NCI-H748 (cell line): Measurements from ENCODE around the gene KIAA0232.
"Not testable (repeated sequence)": the region's sequence is repeated elsewhere in the genome, so short reads cannot be mapped to it uniquely, and the experiment has no call there.

Experiments used
- DNase-seq: peaks from one replicate; lab custom pipeline; 2025; ENCODE audit not compliant: unreplicated experiment; lab: John Stamatoyannopoulos, UW

The KIAA0232 gene

DNA sequence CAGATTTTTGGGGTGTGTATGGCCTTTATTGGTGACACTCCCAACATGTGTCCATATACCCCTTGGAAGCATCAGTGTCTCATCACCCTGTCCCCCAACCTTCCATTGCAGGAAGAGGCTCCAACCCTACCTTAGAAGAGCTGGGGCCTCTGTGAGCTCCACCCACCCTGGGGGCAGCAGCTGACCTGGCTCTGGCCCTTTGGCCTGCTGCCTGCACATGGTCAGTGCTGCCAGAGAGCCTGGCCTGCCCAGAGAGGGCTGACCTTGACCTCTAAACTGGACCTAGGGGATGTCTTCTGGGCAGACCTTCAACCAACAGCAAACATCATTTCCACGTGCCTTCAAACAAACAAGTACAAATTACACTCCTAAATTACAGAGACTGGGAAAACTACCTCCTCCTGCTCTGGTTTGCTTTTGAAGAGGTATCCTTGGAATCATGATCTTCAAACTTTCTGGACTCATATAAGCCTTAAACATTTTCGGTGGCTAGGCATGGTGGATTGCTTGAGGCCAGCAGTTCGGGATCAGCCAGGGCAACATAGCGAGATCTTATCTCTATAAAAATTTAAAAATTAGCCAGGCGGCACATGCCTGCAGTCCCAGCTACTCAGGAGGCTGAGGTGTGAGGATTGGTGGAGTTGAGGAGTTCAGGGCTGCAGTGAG lies 27.3 kb upstream of the KIAA0232 start:
- DNase-seq, result no peak

DNA sequence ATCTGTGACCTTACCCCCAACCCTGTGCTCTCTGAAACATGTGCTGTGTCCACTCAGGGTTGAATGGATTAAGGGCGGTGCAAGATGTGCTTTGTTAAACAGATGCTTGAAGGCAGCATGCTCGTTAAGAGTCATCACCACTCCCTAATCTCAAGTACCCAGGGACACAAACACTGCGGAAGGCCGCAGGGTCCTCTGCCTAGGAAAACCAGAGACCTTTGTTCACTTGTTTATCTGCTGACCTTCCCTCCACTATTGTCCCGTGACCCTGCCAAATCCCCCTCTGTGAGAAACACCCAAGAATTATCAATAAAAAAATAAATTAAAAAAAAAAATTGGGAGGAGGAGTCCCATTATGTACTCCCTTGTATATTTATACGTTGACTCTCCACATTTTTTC lies 26.2 kb upstream of the KIAA0232 start:
- not testable (repeated sequence) for DNase-seq

DNA sequence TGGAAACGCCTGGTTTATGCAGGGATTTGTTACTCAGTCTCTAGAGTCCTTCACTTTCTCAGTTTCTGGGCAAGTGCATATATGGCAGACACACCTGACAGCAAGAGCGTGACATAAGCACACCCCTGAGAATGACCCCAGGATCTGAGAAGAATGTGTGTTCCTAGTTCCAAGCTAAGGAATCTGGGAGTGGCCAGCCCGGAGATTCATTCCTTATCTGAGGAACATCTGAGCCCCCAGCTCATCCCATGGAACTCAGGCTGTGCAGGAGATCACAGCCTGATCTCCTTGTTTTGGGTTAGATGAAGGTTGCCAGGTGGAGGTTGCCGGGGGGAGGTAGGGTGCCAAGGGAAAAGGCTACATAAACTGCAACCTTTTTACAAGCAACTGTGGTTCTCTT lies 23.8 kb upstream of the KIAA0232 start:
- no peak for DNase-seq

DNA sequence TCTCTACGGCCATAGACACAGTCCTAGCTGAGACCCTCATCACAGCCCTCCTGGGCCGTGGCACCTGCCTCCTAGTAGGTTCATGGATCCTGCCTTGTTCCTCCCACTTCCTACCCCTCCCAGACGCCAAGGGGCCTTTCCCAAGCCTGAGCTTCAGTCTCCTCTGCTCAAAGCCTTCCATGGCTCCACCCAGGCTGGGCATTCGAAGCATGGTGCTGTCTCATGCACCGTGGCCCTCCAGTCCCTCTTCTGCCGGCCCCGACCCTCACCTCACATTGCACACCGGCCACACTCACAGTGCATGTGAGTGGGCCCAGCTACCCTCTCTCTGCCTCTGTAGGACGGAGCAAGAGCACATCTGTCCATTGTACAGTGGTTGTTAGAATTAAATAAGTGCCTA lies 21.7 kb upstream of the KIAA0232 start:
- no peak for DNase-seq

DNA sequence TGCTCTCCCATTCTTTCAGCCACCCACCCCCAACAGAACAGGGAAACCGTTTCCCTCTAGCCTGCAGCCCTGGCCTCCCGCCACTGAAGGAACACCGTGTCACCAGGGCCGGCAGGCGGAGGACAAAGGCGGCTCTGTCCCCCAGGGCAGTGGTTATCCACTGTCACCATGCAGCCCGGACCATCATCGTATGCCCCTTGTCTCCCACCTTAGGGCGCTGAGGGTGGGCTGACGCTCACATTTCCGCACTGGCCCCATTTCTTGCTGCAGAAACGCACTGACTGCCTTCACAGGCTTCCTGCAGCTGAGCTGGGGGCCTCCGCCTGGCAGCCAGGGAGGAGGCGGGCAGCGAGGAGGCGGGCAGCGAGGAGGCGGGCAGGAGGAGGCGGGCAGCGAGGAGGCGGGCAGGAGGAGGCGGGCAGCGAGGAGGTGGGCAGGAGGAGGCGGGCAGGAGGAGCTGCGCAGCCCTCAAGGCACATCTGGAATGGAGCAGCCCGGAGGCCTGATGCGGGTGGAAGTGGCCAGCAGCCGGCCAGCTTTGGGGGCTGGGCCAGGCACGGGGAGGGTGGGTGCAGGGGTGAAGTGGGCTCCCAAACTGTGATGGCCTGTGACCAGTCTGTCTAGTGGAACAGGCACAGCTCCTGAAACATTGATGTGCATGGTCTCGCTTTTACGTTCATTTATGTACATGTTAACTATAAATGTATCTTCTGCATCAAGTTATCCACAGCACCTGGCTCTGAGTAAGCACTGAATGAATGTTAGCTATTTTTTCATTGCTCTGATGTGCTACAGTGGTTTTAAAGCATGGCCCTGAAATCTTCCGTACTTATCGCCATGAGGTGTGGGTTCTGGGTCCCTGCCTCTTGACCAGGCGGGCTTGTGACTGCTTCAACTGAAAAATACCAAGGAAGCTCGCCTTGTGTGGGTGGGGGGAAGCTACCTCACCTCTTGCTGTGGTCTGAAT lies 20.6 kb upstream of the KIAA0232 start:
- DNase-seq, result no peak

DNA sequence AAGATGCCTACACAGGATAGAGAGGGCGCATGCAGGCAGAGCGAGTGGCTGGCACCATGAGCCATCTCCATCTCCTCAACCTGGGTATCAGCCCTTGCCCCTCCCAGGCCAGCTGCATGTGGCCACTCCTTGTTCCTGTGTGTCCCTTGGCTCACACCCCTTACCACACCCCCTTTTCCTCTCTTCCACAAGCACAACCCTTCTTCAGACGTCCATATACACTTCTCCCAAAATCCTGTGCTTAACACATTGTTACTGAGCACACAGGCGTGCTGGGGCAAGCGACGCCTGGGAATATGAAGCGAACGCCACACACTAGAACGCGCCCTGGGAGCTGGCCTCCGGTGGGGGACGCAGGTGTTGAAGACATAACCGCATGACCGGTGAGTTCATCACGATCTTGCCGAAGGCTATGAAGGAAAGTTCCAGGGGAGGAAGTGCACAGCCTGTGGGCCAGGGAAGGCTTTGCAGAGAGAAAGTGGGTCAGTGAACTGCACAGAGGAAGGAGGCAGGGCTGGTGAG lies 19.1 kb upstream of the KIAA0232 start:
- no peak for DNase-seq

DNA sequence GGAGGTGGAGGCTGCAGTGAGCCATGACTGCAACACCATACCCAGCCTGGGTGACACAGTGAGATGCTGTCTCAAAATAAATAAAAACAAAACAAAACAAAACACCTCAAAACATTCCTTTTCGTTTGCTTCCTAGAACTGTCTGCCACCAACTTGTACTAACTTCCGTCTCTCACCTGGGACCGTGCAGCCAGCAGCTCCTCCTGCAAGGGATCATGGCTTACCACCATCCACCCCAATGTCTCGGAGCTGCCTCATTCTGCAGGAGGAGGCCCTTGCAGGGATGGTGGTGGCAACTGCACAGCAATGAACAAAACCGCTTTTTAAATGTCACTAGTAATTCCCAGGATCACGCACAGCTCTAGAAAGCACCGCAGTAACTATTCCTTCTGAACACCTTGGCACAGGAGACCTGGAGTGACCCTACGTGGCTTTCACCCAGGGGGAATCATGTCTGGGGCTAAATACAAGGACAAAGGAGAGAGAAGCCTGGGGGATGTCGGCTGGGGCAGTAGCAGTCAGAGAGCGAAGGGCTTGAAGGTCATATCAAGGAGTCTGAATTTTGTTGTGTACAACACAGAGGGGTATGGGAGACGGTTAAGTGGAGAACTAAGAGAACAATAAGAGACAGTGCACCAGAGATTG lies 17.4 kb upstream of the KIAA0232 start:
- no peak for DNase-seq

DNA sequence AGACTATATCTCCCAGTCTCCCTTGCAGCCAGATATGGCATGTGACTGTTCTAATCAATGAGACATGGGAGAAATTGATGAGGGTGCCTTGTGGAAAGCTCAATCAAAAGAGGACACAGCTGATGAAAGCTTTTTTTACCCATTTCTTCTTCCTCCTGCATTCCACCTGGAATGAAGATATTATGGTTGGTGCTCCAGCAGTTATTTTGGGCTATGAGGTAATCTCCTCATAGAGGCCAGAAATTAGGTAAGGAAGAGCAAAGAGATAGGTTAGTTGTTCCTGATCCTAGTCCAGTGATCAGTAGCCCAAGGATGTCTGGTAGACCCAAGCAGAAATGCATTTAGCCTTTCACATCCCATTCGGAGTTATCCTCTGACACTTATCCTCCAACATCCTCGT lies 16.8 kb upstream of the KIAA0232 start:
- no peak for DNase-seq

DNA sequence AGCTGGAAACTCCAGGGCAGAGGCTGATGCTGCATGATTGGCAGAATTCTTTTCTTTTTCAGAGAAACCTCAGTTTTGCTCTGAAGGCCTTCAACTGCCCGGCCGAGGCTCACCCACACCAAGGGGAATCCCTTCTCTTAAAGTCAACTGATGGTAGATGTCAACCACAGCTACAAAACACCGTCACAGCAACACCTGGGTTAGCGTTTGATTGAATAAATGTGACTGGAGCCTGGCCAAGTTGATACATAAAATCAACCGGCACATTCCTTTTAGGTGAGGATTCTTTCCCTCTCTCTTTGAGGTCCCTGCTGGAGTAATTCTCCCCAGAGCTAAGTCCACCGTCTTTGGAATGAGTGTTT lies 15.2 kb upstream of the KIAA0232 start:
- DNase-seq, result no peak

DNA sequence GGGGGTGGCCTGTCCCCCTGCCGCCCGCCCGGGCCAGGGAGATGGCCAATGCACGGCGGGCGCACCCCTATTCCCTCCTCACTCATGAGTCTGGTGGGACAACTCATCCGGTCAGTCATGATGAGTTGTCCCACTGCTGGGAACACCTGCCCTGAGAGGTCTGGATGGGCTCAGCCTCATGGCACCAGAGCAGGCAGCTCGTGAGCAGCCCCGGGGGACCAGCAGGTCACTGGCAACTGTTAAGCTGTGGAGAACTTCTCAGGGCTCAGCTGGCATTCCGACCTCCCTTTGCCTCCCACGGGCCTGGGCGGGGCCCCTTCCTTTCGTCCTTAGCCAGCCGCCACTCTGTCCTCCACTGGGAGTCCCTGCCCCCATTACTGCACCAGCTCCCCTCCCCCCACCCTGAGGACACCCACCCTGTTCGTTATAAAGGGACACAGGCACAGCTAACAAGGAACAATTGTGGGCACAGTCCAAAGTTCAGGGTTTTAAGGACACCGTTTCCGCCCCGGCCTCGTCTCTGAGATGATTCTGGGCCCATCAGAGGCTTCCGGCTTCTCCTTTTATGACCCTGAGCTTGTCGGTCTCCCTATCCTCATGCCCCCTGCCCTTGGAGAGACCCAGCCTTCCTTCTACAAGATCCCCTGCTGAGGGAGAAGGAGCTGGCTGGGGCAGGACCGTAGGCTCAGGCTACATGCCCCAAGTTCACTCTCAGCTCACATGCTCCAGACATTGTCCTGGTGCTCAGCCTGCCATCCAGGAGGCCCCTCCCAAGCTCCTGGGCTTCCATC lies 14.6 kb upstream of the KIAA0232 start:
- DNase-seq, result no peak

DNA sequence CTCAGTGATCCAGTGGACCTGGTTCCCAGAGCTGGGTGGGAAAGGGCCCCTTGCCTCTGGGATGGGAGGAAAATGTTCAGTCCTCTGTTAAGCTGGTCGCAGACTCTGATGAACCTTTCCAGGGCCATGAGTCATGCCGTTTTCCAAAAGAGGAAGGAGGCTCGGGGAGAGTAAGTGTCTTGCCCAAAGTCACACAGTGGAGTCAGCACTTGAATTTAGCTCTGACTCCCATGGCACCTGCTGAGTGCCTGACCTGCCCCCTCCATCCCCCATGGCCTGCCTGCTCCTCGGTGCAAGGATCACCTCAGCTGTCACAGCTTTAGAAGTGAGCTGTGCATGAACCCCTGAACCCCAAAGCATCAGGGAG lies 14.0 kb upstream of the KIAA0232 start:
- no peak for DNase-seq

DNA sequence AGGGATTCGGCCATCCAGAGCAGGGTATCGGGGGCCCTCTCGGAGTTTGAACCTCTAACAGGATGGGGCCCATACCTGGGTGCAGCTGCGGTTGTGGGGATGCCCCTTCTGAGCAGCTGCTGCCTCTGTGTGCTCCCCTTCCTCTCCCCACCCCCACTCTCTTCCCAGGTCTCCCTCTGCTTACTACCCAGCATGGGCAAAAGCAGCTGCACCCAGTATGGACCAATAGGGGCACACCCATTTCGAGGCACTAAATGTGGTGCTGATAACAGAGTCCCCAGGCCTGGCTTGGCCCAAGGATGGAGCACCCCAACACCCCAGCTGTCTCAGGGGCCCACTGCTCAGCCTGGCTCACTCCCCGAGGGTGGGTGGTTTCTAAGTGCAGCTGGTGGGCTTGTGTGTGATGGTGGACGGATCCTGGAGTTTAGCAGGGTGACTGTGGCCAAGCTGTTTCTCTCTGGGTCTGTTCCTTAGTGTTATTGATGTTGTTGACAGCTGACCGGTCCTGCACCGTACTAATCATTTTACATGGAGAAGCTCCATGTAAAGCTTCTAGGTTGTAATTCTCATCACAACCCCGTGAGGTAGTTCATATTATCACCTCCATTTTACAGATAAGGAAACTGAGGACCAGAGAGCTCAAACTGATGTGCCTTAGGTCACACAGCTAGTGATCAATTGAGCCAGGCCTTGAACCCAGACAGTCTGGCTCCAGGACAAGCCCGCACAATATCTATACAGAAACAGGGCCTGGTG lies 13.1 kb upstream of the KIAA0232 start:
- no peak for DNase-seq

DNA sequence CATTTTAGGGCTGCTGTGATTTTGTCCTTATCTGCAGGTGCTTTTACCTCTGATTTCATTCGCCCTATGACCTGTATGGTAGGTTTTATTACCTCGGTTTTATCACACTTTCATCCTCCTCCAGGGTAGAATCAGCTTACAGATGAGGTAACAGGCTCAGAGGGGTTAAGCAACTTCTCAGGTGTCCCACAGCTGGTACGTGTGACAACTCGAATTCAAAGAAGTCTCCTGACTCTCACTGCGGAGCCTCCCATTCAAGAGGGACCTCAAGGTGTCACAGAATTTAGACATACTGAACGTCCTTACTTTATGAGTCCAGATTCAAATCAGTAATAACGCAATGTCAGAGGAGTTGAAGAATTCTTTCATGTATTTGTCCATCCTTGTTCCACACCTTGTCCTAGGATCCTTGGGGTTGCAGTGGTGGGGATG lies 12.5 kb upstream of the KIAA0232 start:
- DNase-seq, result no peak

DNA sequence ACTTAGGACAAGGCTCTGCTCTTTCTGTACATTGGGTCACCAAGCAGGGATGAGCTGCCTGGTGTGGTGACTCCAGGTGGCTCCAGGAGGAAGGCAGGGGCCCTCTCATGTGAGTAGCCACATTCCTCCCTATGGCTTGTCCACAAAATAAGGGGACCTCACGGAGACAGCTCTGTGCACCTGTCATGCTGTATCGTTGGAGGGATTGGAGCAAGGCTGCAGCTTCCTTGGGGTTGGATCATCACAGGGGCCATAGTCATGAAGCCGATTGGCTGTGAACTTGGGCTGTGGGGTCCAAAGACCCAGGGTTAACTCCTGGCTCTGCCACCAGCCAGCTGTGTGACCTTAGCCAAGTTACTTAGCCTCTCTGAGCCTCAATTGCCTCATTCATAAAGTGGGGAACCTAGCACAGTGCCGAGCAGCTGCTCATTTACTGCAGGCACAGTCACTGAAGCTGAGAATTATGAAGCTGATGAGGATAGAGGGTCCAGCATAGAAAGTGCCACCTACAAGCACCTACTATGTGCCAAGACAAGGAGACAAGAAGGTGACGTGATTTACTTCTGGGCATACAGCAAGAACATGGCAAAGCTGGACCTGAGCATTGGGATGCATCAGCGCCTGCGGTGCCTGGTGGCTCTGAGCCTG lies 11.8 kb upstream of the KIAA0232 start:
- DNase-seq, result no peak

DNA sequence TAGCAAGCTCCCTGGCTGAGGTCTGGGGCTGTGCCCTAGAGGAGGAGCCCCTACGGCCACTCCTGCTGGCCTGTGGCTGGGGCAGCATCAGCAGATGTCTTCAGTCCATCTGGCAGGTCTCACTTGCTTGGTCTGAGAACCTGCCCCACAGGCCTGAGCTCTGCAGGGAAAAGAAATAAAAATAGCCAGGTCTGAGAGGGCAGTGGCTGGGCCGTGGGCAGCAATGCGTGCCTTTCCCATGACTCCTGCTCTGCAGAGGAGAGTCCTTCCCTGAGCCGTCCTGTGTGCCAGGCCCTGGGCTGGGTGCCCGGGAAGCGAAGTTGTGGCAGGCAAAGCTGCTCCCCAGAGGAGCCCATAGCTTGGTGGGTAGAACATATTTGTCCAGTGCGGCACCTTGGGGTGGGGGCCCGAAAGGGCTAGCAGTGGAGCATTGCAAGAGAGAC lies 11.3 kb upstream of the KIAA0232 start:
- DNase-seq, result no peak

DNA sequence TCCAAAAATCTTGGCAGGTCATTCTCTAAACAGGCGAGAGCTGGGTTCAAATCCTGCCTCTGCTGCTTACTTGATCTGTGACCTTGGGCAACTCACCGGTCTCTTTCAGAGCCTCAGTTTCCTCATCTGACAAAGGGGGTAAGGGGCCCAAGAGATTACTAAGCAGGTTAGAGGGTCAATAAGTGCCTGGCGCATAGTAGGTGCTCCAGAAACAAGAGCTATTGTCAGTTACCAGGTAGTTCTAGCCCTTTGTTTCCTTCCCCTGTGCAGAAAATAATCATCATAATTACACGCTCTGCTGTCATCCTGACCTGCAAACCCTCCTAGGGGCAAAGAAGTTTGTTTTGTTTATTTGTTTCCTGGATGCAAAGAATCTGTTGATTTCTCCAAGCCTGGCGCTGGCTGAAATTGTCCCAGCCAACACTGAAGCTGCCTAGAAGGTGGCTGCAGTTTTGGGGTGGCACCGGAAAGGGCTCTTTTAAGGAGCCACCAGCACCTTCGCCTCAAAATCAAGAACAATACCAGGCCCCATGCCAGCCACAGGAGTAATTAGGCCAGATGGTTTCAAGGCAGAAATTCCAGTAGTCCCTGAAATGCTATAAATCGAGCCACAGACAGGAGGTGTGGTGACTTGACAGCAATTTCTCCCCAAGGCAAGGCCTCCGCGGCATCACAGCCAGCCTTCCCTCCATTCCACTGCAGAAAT lies 10.2 kb upstream of the KIAA0232 start:
- DNase-seq, result no peak

DNA sequence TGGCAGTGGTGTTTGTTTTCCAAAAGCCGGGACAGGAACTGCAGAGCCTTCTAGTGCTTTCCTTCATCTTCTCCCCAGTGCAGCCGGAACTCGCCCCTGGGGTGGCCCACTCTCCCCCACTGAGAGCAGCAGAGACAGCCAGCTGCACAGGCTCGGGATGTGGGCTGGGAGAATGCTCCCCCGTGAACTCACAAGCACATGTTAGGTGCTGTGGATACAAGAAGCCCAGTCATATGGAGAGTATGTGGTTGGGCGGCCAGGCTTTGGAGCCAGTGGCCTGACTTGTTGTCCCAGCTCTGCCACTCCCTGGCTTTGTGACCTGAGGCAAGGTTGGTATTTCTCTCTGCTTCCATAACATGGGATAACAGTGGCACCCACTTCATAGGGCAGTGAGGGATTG lies 9.4 kb upstream of the KIAA0232 start:
- DNase-seq, result no peak

DNA sequence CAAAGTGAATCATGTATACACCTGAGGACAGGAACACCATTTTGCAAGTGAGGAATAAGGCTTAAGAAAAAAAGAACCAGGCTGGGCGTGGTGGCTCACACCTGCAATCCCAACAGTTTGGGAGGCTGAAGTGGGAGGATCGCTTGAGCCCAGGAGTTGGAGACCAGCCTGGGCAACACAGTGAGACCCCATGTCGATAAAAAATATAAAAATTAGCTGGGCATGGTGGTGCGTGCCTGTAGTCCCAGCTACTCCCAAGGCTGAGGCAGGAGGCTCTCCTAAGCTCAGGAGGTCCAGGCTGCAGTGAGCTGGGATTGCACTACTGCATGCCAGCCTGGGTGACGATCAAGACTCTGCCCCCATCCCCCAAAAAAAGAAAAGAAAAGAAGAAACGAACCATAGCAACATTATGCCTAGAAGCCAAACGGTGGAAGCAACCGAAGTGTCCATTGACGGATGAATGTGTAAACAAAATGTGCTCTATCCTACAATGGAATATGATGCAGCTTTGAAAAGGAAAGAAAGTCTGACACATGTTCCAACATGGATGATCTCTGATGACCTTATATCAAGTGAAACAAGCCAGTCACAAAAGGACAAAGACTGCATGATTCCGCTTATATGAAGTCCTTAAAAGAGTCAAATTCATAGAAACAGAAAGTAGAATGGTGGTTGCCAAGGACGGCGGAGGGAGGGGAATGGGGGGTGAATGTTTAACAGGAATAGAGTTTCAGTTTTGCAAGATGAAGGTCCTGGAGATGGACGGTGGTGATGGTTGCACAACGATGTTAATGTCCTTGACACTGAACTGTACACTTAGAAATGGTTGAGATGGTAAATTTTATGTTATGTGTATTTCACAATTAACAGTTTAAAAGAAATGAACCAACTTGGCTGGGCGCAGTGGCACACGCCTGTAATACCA lies 8.6 kb upstream of the KIAA0232 start:
- no peak for DNase-seq
